Measurements from ENCODE around the gene RRAGC. TPM values are rescaled to one million over a fixed set of nuclear protein-coding genes. Genes with fewer than 3 reads are reported as not detected.

RRAGC gene
- total and polyA plus RNA-seq, 9 of the 15 experiments (the other 6 are each of a cell fraction or from before 2014, with no cell fraction given): 3.9 to 16.9 (median 10.9) TPM

DNA sequence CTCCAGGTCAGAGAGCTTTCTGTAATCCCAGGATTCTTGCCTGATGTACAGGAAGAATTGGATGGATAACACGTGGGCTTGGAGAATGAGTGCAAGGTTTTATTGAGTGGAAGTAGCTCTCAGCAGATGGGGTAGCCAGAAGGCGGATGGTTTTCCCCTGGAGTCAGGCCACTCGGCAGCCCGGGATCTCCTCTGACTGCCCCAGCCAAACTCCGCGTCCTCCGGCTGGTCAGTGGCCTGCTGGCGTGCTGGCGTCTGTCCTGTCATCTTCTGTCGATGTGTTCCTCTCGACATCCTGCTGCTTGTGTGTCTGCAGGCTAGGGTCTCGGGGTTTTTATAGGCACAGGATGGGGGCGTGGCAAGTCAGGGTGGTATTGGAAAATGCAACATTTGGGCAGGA is 49.2 kb upstream of the RRAGC start:
- H3K79me2 ChIP-seq (ENCODE audit: control insufficient read depth, insufficient read depth, low read length): no peaks in the 10 kb centered on the region
- no peaks in the 10 kb centered on the region for H3K27me3 ChIP-seq (ENCODE audit: control insufficient read depth in 2 of 2, insufficient read depth in 2 of 2, low read length in 2 of 2)
- H3K9me1 ChIP-seq (ENCODE audit: control insufficient read depth, insufficient read depth, low read length): no peaks in the 10 kb centered on the region
- FAIRE-seq (no peak), DNase-seq (ENCODE audit: extremely low read depth in 1 of 4, low spot score in 3 of 4) (no peak), ATAC-seq (no peak)
- no peak overlapping the region for H3K9ac ChIP-seq (ENCODE audit: insufficient read depth in 1 of 2, low read depth in 2 of 2, low read length in 2 of 2)
- H3K9me3 ChIP-seq (replicated peaks; ENCODE audit: control insufficient read depth, insufficient read depth, low read depth, low read length): no peaks in the 10 kb centered on the region
- POLR2A ChIA-PET: interaction anchor here (0.5 to 1.0 kb wide), 2 partner anchors 12 to 18 kb away, joined by 3 to 6 read pairs; no protein-coding TSS in a partner anchor
- no peaks in the 10 kb centered on the region for H4K20me1 ChIP-seq (replicated peaks; ENCODE audit: control insufficient read depth, insufficient read depth, low read length)
- in situ Hi-C loops (cut with MboI) (no loop called here), intact Hi-C loops (cut with micrococcal nuclease) (no loop called here)
- no peaks in the 10 kb centered on the region for H3K36me3 ChIP-seq (ENCODE audit: control insufficient read depth, insufficient read depth, low read length)
- no peak for TF ChIP-seq CHD4 (IDR thresholded peaks at IDR 0.05; ENCODE audit: insufficient read depth, insufficient replicate concordance, low read depth, low read length, poor library complexity, severe bottlenecking)
- no peak for TF ChIP-seq PCBP2 (IDR thresholded peaks at IDR 0.05; ENCODE audit: low read depth, low read length, poor library complexity, severe bottlenecking)
- TF ChIP-seq, protein P1, sequence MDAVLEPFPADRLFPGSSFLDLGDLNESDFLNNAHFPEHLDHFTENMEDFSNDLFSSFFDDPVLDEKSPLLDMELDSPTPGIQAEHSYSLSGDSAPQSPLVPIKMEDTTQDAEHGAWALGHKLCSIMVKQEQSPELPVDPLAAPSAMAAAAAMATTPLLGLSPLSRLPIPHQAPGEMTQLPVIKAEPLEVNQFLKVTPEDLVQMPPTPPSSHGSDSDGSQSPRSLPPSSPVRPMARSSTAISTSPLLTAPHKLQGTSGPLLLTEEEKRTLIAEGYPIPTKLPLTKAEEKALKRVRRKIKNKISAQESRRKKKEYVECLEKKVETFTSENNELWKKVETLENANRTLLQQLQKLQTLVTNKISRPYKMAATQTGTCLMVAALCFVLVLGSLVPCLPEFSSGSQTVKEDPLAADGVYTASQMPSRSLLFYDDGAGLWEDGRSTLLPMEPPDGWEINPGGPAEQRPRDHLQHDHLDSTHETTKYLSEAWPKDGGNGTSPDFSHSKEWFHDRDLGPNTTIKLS (IDR thresholded peaks at IDR 0.05; ENCODE audit: borderline replicate concordance, low read depth): no peak
- no peak for TF ChIP-seq POLR2AphosphoS5 (IDR thresholded peaks at IDR 0.05; ENCODE audit: control insufficient read depth, insufficient read depth, low read depth, low read length)
- no peak for TF ChIP-seq XRCC3 (IDR thresholded peaks at IDR 0.05)
- TF ChIP-seq, protein P2, sequence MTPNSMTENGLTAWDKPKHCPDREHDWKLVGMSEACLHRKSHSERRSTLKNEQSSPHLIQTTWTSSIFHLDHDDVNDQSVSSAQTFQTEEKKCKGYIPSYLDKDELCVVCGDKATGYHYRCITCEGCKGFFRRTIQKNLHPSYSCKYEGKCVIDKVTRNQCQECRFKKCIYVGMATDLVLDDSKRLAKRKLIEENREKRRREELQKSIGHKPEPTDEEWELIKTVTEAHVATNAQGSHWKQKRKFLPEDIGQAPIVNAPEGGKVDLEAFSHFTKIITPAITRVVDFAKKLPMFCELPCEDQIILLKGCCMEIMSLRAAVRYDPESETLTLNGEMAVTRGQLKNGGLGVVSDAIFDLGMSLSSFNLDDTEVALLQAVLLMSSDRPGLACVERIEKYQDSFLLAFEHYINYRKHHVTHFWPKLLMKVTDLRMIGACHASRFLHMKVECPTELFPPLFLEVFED (CRISPR knock-in tag; conservative IDR thresholded peaks at IDR 0.05): no peak
- TF ChIP-seq SUPT5H (IDR thresholded peaks at IDR 0.05): no peak
- no peak for TF ChIP-seq ZNF696 (CRISPR knock-in tag; conservative IDR thresholded peaks at IDR 0.05)
- TF ChIP-seq ZNF561 (CRISPR knock-in tag; conservative IDR thresholded peaks at IDR 0.05): no peak
- TF ChIP-seq CTBP1 (IDR thresholded peaks at IDR 0.05; ENCODE audit: borderline replicate concordance): no peak
- no peak for TF ChIP-seq MCM3 (IDR thresholded peaks at IDR 0.05)
- no peak for TF ChIP-seq FOS (IDR thresholded peaks at IDR 0.05; ENCODE audit: extremely low read depth, insufficient read length)
- H3K4me3 ChIP-seq: no peak overlapping the region
- no peak overlapping the region for H3K27ac ChIP-seq (ENCODE audit: extremely low read depth, low read depth, low read length)
- no peak overlapping the region for H2AFZ ChIP-seq (ENCODE audit: low read depth, low read length)
- no peak overlapping the region for H3K4me2 ChIP-seq (ENCODE audit: insufficient read depth, low read length)
- 53% methylated on average over 13 of the region's 13 CpGs for WGBS (ENCODE audit: insufficient coverage, low coverage, missing lambda C conversion rate)
- no TSS peak for BruUV-seq (replicated peaks)
- CTCF ChIA-PET (ENCODE audit: low intra/inter-chr PET ratio): no interaction called here
- H3K4me1 ChIP-seq (replicated peaks in 1 of 2; ENCODE audit: control insufficient read depth in 2 of 2, insufficient read depth in 2 of 2, low read length in 2 of 2): peaks cover 0 to 3% of the 10 kb centered on the region in 2 experiments; a peak in 1 of 5 replicates
